ENCODE measurements around the gene ZAP70.

Gene ZAP70

DNA sequence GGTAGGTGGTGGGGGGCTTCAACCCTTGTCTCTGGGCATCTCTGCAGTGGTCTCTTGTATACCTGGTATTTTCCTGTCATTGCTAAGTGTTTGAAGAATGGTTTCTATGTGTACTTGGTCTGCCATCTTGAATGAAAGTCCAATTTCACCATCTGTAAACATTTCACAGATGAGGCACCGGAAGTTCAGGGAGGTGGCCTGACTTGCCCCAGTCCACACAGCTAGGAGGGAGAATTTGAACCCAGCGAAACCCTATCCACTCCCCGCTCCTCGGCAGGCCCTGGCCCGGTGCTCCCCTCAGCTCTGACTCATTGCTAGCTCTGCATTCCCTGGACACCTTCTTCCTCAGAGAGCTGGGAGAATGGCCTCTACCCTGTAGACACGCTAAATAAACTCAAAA, 30.5 kb downstream of the ZAP70 start:
- ATAC-seq = no peak
- no peak for DNase-seq (ENCODE audit: low spot score in 2 of 2)

DNA sequence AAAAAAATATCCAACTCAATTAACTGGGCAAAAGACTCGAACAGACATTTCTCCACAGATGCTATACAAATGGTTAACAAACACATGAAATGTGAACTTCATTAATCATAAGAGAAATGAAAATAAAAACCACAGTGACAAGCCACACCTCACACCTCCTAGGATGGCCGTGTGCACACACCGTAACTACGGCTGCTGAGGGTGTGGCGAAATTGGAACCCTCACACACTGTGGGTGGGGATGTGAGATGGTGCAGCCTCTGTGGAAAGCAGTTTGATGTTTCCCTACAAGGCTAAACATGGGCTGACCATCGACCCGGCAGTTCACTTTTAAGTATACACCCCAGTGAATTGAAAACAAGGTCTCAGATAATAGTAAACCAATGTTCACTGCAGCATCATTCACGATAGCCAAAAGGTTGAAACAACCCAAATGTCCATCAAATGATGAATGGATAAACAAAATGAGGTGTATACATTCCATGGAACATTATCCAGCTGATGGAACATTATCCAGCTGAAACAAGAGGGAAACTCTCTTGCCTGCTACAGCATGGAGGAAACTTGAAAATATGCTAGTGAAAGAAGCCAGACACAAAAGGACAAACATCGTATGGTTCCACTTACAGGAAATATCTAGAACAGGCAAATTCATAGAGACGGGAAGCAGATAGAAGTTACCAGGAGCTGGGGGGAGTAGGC, 32.2 kb downstream of the ZAP70 start:
- H3K4me3 Mint-ChIP-seq = peak overlapping the region; percentile 50
- ATAC-seq (peak; percentile 88), DNase-seq (ENCODE audit: low spot score in 2 of 2) (peak in 1 of 2 donors; percentile 74)
- H3K9me3 Mint-ChIP-seq = no peaks in the 10 kb centered on the region
- peaks cover 42% of the 10 kb centered on the region for H3K36me3 Mint-ChIP-seq
- no peak overlapping the region for H3K27ac Mint-ChIP-seq
- H3K4me1 Mint-ChIP-seq = peaks cover 75% of the 10 kb centered on the region

More for the DNA sequence above, 30.5 kb downstream of the ZAP70 start:
- Mint-ChIP-seq H3K4me3 (no peak overlapping the region), H3K4me1 (peaks cover 83% of the 10 kb centered on the region), H3K36me3 (peaks cover 53% of the 10 kb centered on the region), H3K27ac (peak overlapping the region; percentile 76), H3K9me3 (no peaks in the 10 kb centered on the region)

DNA sequence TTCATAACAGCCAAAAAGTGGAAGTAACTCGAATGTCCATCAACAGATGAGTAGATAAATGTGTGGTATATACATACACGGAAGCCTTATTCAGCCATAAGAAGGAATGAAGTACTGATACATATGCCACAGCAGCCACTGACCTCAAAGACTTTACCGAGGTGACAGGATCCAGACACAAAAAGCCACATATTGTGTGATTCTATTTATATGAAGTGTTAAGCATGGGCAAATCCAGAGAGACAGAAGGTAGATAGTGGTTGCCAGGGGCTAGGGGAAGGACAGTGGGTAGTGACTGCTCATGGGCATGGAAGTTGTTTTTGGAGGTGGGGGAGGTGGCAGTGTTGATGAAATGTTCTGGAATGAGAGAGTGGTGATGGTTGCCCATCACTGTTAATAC, 33.9 kb downstream of the ZAP70 start:
- peaks cover 59% of the 10 kb centered on the region for H3K4me1 Mint-ChIP-seq
- H3K36me3 Mint-ChIP-seq = peaks cover 26% of the 10 kb centered on the region
- H3K9me3 Mint-ChIP-seq = no peaks in the 10 kb centered on the region
- ATAC-seq = peak; percentile 82
- no peak overlapping the region for H3K4me3 Mint-ChIP-seq
- no peak overlapping the region for H3K27ac Mint-ChIP-seq
- DNase-seq (ENCODE audit: low spot score in 2 of 2) = no peak

DNA sequence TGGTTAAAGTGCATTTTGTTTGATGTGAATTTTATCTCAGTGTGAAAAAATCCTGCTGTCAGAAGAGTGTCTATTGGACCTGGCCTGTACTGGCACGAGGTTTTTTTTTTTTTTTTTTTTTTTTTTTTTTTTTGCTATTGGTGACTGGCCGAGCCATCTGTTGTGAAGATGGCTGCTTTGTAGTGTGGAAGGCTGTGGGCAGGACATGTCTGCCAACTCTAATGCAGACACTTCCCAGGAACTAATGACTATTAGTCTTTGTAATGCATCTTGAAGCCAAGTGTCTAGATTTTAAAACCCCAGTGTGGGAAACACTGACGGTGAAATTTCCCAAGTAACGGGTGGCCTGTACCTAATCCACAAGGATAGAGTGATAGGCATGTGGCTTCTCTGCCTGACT, 34.3 kb downstream of the ZAP70 start:
- DNase-seq (ENCODE audit: low spot score in 2 of 2) (no peak), ATAC-seq (no peak)
- Mint-ChIP-seq H3K36me3 (peaks cover 21% of the 10 kb centered on the region), H3K4me3 (no peak overlapping the region), H3K27ac (no peak overlapping the region), H3K4me1 (peaks cover 54% of the 10 kb centered on the region), H3K9me3 (no peaks in the 10 kb centered on the region)

- no peak overlapping the region for H3K4me3 Mint-ChIP-seq
- no peak for ATAC-seq
- H3K27ac Mint-ChIP-seq = no peak overlapping the region
- peaks cover 17% of the 10 kb centered on the region for H3K36me3 Mint-ChIP-seq
- no peak for DNase-seq (ENCODE audit: low spot score in 2 of 2)
- H3K9me3 Mint-ChIP-seq = no peaks in the 10 kb centered on the region
- H3K4me1 Mint-ChIP-seq = peaks cover 36% of the 10 kb centered on the region
Observed at GRCh38 chr2:97749581-97749980, 36.2 kb downstream of the ZAP70 start.

GRCh38 chr2:97750017-97750416, 36.6 kb downstream of the ZAP70 start:
- DNase-seq (ENCODE audit: low spot score in 2 of 2) (no peak), ATAC-seq (no peak)
- Mint-ChIP-seq H3K4me3 (no peak overlapping the region), H3K4me1 (peaks cover 34% of the 10 kb centered on the region), H3K36me3 (peaks cover 17% of the 10 kb centered on the region), H3K27ac (no peak overlapping the region), H3K9me3 (no peaks in the 10 kb centered on the region)

GRCh38 chr2:97751752-97752151, 38.4 kb downstream of the ZAP70 start:
- Mint-ChIP-seq H3K4me3 (no peak overlapping the region), H3K9me3 (no peaks in the 10 kb centered on the region), H3K4me1 (peaks cover 17% of the 10 kb centered on the region), H3K27ac (peak overlapping the region; percentile 22), H3K36me3 (peaks cover 32% of the 10 kb centered on the region)
- DNase-seq (ENCODE audit: low spot score in 2 of 2) (no peak), ATAC-seq (no peak)

- ATAC-seq (no peak), DNase-seq (ENCODE audit: low spot score in 2 of 2) (no peak)
- H3K36me3 Mint-ChIP-seq = peaks cover 41% of the 10 kb centered on the region
- no peaks in the 10 kb centered on the region for H3K9me3 Mint-ChIP-seq
- peak overlapping the region; percentile 22 for H3K27ac Mint-ChIP-seq
- no peak overlapping the region for H3K4me3 Mint-ChIP-seq
- H3K4me1 Mint-ChIP-seq = peaks cover 8% of the 10 kb centered on the region
Observed at GRCh38 chr2:97752342-97753334, 39.3 kb downstream of the ZAP70 start.

DNA sequence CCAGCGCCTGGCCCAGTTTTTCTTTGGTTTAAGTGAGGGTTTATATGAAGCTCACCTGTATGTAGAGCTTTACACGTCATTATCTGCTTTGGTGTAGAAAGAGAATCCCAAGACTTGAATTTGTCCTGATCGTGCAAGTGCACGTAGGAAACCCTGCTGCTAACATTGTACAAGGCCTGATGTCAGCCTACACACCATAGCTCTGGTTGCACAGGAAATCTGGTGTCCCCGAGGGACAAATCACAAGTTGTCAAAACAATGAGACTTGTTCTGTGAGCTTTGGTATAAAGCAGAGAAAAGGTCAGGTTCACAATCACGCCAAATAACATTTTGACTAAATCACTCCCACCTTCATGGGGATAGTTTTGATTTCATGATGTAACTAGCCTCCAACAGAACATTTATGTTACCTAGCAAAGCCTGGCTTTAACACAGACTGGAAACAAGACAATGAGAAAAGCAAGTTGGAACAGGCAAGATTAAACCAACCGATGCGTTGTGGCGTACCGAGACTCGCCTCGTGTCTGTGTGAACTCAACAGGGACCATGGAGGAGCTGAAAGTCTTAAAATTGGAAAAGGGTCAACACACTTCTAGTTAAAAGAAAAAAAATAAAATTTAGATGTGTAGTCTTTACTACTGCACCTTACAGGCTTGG, 41.4 kb downstream of the ZAP70 start:
- ATAC-seq (no peak), DNase-seq (ENCODE audit: low spot score in 2 of 2) (no peak)
- no peak overlapping the region for H3K27ac Mint-ChIP-seq
- peaks cover 6% of the 10 kb centered on the region for H3K4me1 Mint-ChIP-seq
- no peaks in the 10 kb centered on the region for H3K9me3 Mint-ChIP-seq
- H3K36me3 Mint-ChIP-seq = peaks cover 52% of the 10 kb centered on the region
- H3K4me3 Mint-ChIP-seq = no peak overlapping the region

GRCh38 chr2:97755491-97755890, 42.1 kb downstream of the ZAP70 start:
- no peak overlapping the region for H3K4me3 Mint-ChIP-seq
- H3K4me1 Mint-ChIP-seq = peaks cover 12% of the 10 kb centered on the region
- DNase-seq (ENCODE audit: low spot score in 2 of 2) (no peak), ATAC-seq (no peak)
- no peaks in the 10 kb centered on the region for H3K9me3 Mint-ChIP-seq
- H3K27ac Mint-ChIP-seq = peak overlapping the region; percentile 32
- peaks cover 59% of the 10 kb centered on the region for H3K36me3 Mint-ChIP-seq

DNA sequence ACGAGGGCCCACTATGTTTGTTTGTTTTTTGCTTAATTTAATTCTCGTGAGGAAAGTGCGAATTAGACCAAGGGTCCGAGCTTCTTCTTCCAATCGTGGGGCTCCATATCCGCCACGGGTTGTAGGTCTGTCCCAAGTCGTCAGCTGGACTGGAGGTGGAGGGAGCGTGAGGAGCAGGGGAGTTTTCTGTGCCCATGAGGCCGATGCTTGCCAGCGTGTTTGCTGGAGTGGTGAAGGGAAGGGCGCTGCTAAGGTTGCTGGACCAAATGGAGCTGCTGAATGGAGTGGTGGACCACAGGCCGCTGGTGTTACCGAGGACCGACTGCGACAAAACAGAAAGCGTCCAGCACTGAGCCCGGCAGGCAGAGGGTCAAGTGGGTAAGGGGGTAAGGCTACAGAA, 43.7 kb downstream of the ZAP70 start:
- ATAC-seq = no peak
- peaks cover 27% of the 10 kb centered on the region for H3K4me1 Mint-ChIP-seq
- no peaks in the 10 kb centered on the region for H3K9me3 Mint-ChIP-seq
- H3K4me3 Mint-ChIP-seq = no peak overlapping the region
- no peak overlapping the region for H3K27ac Mint-ChIP-seq
- no peak for DNase-seq (ENCODE audit: low spot score in 2 of 2)
- peaks cover 71% of the 10 kb centered on the region for H3K36me3 Mint-ChIP-seq

GRCh38 chr2:97758131-97758705, 44.8 kb downstream of the ZAP70 start:
- Mint-ChIP-seq H3K27ac (peak overlapping the region; percentile 68), H3K36me3 (peaks cover 75% of the 10 kb centered on the region), H3K9me3 (no peaks in the 10 kb centered on the region)

DNA sequence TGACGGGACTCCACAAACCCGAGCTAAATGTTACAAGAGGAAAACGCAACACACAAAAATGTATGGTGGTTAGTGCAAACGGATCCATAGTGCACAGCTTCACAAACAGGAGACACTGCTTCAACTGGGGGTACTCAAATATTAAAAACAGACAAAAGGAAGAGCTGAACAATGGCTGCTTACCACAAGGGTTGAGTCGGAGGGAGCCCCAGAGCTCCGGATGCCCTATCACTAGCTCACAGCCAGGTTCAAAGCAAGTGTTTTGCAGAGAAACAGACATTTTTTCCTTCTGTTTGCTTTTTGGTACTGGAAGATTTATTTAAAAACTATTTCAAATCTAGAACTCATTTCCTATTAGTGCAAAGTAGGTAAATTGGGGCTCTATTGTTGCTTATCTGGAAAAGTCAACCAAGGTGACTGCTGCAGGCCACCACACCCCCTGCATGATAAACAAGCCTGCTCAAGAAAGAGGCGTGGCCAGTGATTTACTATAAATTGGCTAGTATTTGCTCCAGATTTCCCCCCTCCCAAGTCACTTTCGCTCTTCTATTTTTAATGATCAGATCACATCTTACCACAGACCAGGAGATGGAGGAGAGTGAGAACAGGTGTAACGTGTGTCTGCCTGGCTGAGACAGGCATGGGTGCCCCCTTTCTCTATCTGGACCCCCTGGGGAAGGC, 46.5 kb downstream of the ZAP70 start:
- peak overlapping the region; percentile 68 for H3K27ac Mint-ChIP-seq
- ATAC-seq = no peak
- no peak for DNase-seq (ENCODE audit: low spot score in 2 of 2)
- no peaks in the 10 kb centered on the region for H3K9me3 Mint-ChIP-seq
- H3K4me3 Mint-ChIP-seq = peak overlapping the region; percentile 10
- H3K4me1 Mint-ChIP-seq = peaks cover 41% of the 10 kb centered on the region
- peaks cover 79% of the 10 kb centered on the region for H3K36me3 Mint-ChIP-seq

More at GRCh38 chr2:97758131-97758705, 44.8 kb downstream of the ZAP70 start:
- Mint-ChIP-seq H3K4me3 (no peak overlapping the region), H3K4me1 (peaks cover 34% of the 10 kb centered on the region)
- DNase-seq (ENCODE audit: low spot score in 2 of 2) (no peak), ATAC-seq (no peak)

- Mint-ChIP-seq H3K4me1 (peaks cover 41% of the 10 kb centered on the region), H3K9me3 (no peaks in the 10 kb centered on the region), H3K27ac (peak overlapping the region; percentile 68), H3K4me3 (peak overlapping the region; percentile 50), H3K36me3 (peaks cover 81% of the 10 kb centered on the region)
- no peak for DNase-seq (ENCODE audit: low spot score in 2 of 2)
- peak; percentile 27 for ATAC-seq
Observed at GRCh38 chr2:97760480-97761049, 47.2 kb downstream of the ZAP70 start.
